T-helper 1 cell treated with Interleukin-12 subunit alpha and Interleukin-12 subunit beta and Interleukin-4 antibody, amounts not matched to agents 30 μg/mL and 1 μg/mL, for 36 hours (primary cell): ENCODE measurements around the gene TRIM33.
A peak's percentile ranks its signal among the peaks of the same experiment; 100 is the strongest.
"Not testable (repeated sequence)": the region's sequence is repeated elsewhere in the genome, so short reads cannot be mapped to it uniquely, and the experiment has no call there.

ENCODE experiments used
- H3K27ac Mint-ChIP-seq: one replicate; pipeline ENCODE4 v1.8.0; 2021; ENCODE audit warnings: mild to moderate bottlenecking, mixed read lengths
- H3K27me3 Mint-ChIP-seq: one replicate; pipeline ENCODE4 v1.8.0; 2021; ENCODE audit warnings: low read depth, mixed read lengths
- H3K36me3 Mint-ChIP-seq: one replicate; pipeline ENCODE4 v1.8.0; 2021; ENCODE audit warnings: low read depth, mixed read lengths
- H3K4me1 Mint-ChIP-seq: one replicate; pipeline ENCODE4 v1.8.0; 2021; ENCODE audit warnings: low read depth, mixed read lengths
- H3K4me3 Mint-ChIP-seq: one replicate; pipeline ENCODE4 v1.8.0; 2021; ENCODE audit warnings: mild to moderate bottlenecking, moderate library complexity, mixed read lengths
- H3K9me3 Mint-ChIP-seq: one replicate; pipeline ENCODE4 v1.8.0; 2021; ENCODE audit warnings: mixed read lengths

The TRIM33 gene

GRCh38 chr1:114499478-114499877 lies 11.5 kb downstream of the TRIM33 start:
- Mint-ChIP-seq H3K4me3 (no peak overlapping the region), H3K4me1 (peaks cover 17% of the 10 kb centered on the region), H3K27ac (no peak overlapping the region), H3K27me3 (no peaks in the 10 kb centered on the region), H3K9me3 (no peaks in the 10 kb centered on the region), H3K36me3 (peaks cover 9% of the 10 kb centered on the region)

DNA sequence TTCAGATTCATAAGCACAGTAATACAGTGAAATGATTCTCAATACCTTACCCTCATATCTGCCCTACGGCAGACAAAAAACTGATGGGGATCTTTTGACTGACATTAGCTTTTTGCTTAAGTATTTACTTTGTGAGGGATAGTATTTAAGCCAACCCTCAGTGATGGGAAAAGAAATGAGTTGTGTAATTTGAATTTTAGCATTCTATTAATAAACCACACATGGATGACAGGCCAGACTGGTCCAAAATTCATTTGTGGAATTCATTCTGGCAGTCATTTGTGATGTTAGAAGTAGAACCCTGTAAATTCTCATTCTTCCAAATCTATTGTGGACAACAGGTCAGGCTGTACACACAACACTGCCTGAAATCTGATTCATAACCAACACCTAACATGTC lies 14.9 kb downstream of the TRIM33 start:
- no peaks in the 10 kb centered on the region for H3K9me3 Mint-ChIP-seq
- no peak overlapping the region for H3K4me3 Mint-ChIP-seq
- no peak overlapping the region for H3K27ac Mint-ChIP-seq
- no peaks in the 10 kb centered on the region for H3K27me3 Mint-ChIP-seq
- peaks cover 14% of the 10 kb centered on the region for H3K4me1 Mint-ChIP-seq
- peaks cover 17% of the 10 kb centered on the region for H3K36me3 Mint-ChIP-seq

GRCh38 chr1:114495486-114495885 lies 15.5 kb downstream of the TRIM33 start:
- H3K36me3 Mint-ChIP-seq = peaks cover 19% of the 10 kb centered on the region
- no peak overlapping the region for H3K27ac Mint-ChIP-seq
- H3K4me3 Mint-ChIP-seq = no peak overlapping the region
- no peaks in the 10 kb centered on the region for H3K9me3 Mint-ChIP-seq
- peaks cover 18% of the 10 kb centered on the region for H3K4me1 Mint-ChIP-seq
- no peaks in the 10 kb centered on the region for H3K27me3 Mint-ChIP-seq

DNA sequence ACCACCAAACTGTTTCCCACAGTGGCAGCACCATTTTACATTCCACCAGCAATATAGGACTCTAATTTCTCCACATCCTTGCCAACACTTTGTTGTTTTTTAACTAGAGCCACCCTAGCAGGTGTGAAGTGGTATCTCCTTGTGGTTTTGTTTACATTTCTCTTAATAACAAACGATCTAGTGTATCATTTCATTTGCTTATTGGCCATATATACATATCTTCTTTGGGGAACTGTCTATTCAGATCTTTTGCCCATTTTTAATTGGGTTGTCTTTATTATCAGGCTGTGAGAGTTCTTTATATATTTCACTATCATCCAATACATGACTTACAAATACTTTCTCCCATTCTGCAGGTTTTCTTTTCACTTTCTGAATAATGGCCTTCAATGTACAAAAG lies 18.0 kb downstream of the TRIM33 start:
- Mint-ChIP-seq H3K4me1 (peaks cover 30% of the 10 kb centered on the region), H3K9me3 (no peaks in the 10 kb centered on the region), H3K27ac (no peak overlapping the region), H3K36me3 (peaks cover 18% of the 10 kb centered on the region), H3K4me3 (no peak overlapping the region), H3K27me3 (no peaks in the 10 kb centered on the region)

DNA sequence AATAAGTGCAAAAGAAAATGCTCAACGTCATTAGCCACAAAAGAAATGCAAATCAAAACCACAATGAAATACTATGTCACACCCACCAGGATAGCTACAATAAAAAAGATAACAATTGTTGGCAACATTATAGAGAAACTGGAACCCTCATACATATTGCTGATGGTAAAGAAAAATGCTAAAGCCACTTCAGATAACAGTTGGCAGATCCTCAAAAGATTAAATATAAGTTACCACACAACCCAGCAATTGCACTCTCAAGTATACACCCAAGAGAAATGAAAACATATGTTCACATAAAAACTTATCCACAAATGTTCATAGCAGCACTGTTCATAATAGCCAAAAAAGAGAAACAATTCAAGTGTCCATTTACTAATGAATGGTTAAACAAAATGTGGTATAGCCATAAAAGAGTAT lies 20.7 kb downstream of the TRIM33 start:
- Mint-ChIP-seq H3K9me3 (no peaks in the 10 kb centered on the region), H3K27me3 (no peaks in the 10 kb centered on the region), H3K27ac (no peak overlapping the region), H3K4me3 (no peak overlapping the region), H3K36me3 (peaks cover 18% of the 10 kb centered on the region), H3K4me1 (peaks cover 28% of the 10 kb centered on the region)

DNA sequence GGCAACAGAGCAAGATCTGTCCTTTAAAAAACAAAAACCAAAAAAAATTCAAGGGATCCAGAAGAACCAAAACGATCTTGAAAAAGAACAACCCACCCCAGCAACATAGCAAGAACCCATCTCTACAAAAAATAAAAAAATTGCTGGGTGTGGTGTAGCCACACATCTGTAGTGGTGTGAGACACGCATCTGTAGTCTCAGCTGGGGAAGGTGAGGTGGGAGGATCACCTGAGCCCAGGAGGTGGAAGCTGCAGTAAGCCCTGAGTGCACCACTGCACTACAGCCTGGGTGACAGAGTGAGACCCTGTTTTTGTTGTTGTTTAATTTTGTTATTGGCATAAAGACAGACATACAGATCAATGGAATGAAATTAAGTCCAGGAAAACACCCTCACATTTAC lies 22.3 kb downstream of the TRIM33 start:
- Mint-ChIP-seq H3K36me3 (peaks cover 18% of the 10 kb centered on the region), H3K27me3 (no peaks in the 10 kb centered on the region), H3K4me3 (no peak overlapping the region), H3K9me3 (no peaks in the 10 kb centered on the region), H3K4me1 (peaks cover 29% of the 10 kb centered on the region), H3K27ac (no peak overlapping the region)

GRCh38 chr1:114485286-114485685 lies 25.7 kb downstream of the TRIM33 start:
- Mint-ChIP-seq H3K27me3 (no peaks in the 10 kb centered on the region), H3K4me3 (no peak overlapping the region), H3K27ac (no peak overlapping the region), H3K4me1 (peaks cover 30% of the 10 kb centered on the region), H3K36me3 (peaks cover 12% of the 10 kb centered on the region), H3K9me3 (peaks cover 4% of the 10 kb centered on the region)

DNA sequence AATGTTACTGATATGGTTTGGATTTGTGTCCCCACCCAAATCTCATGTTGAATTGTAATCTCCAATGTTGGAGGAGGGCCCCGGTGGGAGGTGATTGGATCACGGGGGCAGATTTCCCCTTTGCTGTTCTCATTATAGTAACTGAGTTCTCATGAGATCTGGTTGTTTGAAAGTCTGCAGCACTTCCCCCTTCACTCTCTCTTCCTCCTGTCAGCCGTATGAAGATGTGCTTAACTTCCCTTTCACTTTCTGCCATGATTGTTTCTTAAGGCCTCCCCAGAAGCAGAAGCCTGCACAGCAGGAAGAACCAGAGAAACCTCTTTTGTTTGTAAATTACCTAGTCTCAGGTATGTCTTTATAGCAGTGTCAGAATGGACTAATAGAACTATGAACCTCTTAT lies 28.4 kb downstream of the TRIM33 start:
- peaks cover 30% of the 10 kb centered on the region for H3K4me1 Mint-ChIP-seq
- peak overlapping the region; percentile 5 for H3K27ac Mint-ChIP-seq
- H3K4me3 Mint-ChIP-seq = no peak overlapping the region
- H3K9me3 Mint-ChIP-seq = peaks cover 13% of the 10 kb centered on the region
- peaks cover 20% of the 10 kb centered on the region for H3K36me3 Mint-ChIP-seq
- H3K27me3 Mint-ChIP-seq = no peaks in the 10 kb centered on the region

DNA sequence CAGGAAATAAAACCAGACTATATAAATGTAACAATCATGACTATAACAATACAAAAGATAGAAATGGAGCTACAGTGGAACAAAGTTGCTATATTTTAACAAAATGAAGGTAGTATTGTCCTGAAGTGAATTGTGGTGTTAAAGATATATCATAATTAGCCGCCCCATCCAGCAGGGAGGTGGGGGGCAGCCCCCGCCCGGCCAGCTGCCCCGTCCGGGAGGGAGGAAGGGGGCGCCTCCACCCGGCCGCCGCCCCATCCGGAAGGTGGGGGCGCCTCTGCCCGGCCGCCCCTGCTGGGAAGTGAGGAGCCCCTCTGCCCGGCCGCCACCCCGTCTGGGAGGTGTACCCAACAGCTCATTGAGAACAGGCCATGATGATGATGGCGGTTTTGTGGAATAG lies 31.4 kb downstream of the TRIM33 start:
- not testable (repeated sequence) for H3K4me3 Mint-ChIP-seq, H3K27ac Mint-ChIP-seq, H3K27me3 Mint-ChIP-seq
- peaks cover 13% of the 10 kb centered on the region for H3K9me3 Mint-ChIP-seq
- H3K4me1 Mint-ChIP-seq = peaks cover 38% of the 10 kb centered on the region
- peaks cover 22% of the 10 kb centered on the region for H3K36me3 Mint-ChIP-seq

GRCh38 chr1:114479134-114479533 lies 31.9 kb downstream of the TRIM33 start:
- H3K27ac Mint-ChIP-seq = no peak overlapping the region
- peaks cover 38% of the 10 kb centered on the region for H3K4me1 Mint-ChIP-seq
- peaks cover 13% of the 10 kb centered on the region for H3K9me3 Mint-ChIP-seq
- no peak overlapping the region for H3K4me3 Mint-ChIP-seq
- no peaks in the 10 kb centered on the region for H3K27me3 Mint-ChIP-seq
- H3K36me3 Mint-ChIP-seq = peaks cover 22% of the 10 kb centered on the region

DNA sequence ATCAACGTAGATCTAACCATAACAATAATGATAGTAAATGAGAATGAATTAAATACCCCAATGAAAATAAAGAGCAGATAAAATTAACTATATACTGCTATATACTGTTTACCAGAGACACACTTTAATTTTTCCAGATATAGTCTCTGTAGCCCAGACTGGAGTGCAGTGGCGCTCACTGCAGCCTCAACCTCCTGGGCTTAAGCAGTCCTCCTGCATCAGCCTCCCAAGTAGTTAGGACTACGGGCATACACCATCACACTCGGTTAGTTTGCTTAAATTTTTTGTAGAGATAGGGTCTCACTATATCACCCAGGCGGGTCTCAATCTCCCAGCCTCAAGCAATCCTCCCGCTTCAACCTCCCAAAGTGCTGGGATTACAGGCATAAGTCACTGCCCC lies 37.2 kb downstream of the TRIM33 start:
- Mint-ChIP-seq H3K4me1 (peaks cover 25% of the 10 kb centered on the region), H3K9me3 (no peaks in the 10 kb centered on the region), H3K36me3 (peaks cover 9% of the 10 kb centered on the region), H3K27ac (no peak overlapping the region), H3K4me3 (no peak overlapping the region), H3K27me3 (no peaks in the 10 kb centered on the region)

GRCh38 chr1:114472408-114472807 lies 38.6 kb downstream of the TRIM33 start:
- Mint-ChIP-seq H3K27me3 (no peaks in the 10 kb centered on the region), H3K4me1 (peaks cover 32% of the 10 kb centered on the region), H3K9me3 (no peaks in the 10 kb centered on the region), H3K36me3 (peaks cover 6% of the 10 kb centered on the region), H3K4me3 (no peak overlapping the region), H3K27ac (no peak overlapping the region)

DNA sequence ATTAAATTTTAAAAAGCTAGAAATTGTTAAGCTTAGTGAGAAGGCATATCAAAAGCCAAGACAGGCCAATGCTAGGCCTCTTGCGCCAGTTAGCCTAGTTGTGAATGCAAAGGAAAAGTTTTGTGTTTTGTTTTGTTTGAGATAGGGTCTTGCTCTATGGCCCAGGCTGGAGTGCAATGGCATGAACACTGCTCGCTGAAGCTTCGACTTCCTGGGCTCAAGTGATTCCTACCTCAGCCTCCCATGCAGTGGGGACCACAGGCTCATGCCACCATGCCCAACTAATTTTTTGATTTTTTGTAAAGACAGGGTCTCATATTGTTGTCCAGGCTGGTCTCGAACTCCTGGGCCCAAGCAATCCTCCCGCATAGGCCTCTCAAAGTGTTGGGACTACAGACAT lies 40.3 kb downstream of the TRIM33 start:
- H3K4me1 Mint-ChIP-seq = peaks cover 39% of the 10 kb centered on the region
- H3K4me3 Mint-ChIP-seq = no peak overlapping the region
- no peaks in the 10 kb centered on the region for H3K9me3 Mint-ChIP-seq

GRCh38 chr1:114468710-114469468 lies 42.1 kb downstream of the TRIM33 start:
- H3K36me3 Mint-ChIP-seq = peaks cover 6% of the 10 kb centered on the region
- peaks cover 39% of the 10 kb centered on the region for H3K4me1 Mint-ChIP-seq
- no peak overlapping the region for H3K4me3 Mint-ChIP-seq
- no peaks in the 10 kb centered on the region for H3K27me3 Mint-ChIP-seq
- H3K9me3 Mint-ChIP-seq = no peaks in the 10 kb centered on the region
- H3K27ac Mint-ChIP-seq = no peak overlapping the region

More for the DNA sequence above, 40.3 kb downstream of the TRIM33 start:
- no peaks in the 10 kb centered on the region for H3K27me3 Mint-ChIP-seq
- H3K36me3 Mint-ChIP-seq = peaks cover 7% of the 10 kb centered on the region
- no peak overlapping the region for H3K27ac Mint-ChIP-seq

GRCh38 chr1:114468047-114468446 lies 43.0 kb downstream of the TRIM33 start:
- Mint-ChIP-seq H3K4me1 (peaks cover 34% of the 10 kb centered on the region), H3K36me3 (peaks cover 6% of the 10 kb centered on the region), H3K4me3 (no peak overlapping the region), H3K27me3 (no peaks in the 10 kb centered on the region), H3K27ac (peak overlapping the region; percentile 5), H3K9me3 (no peaks in the 10 kb centered on the region)
